IPS-NIHi11 (cell line): ENCODE data around the gene PSD.

Source experiments
- DNase-seq: peaks from one replicate; pipeline ENCODE4 v3.0.0; 2012; ENCODE audit warnings: mixed read lengths, low spot score

The PSD gene

DNA sequence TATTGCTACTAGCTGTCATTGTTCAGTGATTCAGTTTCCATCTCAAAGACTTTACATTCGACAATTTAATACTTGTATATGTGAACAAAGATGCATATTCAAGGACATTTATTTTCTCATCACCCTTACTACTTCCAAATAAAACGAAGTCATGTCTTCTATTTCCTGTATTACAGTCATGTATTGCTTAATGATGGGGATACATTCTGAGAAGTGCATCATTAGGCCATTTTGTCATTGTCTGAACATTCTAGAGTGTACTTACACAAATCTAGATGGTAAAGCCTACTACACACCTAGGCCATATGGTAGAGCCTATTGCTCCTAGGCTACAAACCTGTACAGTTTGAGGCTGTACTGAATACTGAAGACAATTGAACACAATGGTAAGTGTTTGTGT, 26.3 kb upstream of the PSD start:
- no peak for DNase-seq

DNA sequence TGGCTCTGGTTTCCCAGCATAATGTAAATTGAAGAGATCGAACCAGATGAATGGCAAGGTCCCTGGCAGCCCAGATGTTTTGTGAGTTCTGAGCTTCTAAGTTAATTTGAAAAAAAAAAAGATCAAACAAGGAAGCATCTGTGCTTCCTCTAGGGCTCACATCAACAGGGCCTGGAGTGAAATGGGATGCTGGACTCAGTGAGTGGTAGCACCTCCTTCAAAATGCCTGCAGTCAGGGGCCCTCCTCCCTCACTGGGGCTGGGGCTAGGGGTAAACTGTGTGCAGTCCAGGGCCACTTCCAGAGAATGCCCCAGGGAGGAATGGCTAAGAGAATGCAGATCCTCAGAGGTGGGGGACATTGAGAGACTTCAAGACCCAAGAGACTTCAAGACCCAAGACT, 19.8 kb upstream of the PSD start:
- no peak for DNase-seq

DNA sequence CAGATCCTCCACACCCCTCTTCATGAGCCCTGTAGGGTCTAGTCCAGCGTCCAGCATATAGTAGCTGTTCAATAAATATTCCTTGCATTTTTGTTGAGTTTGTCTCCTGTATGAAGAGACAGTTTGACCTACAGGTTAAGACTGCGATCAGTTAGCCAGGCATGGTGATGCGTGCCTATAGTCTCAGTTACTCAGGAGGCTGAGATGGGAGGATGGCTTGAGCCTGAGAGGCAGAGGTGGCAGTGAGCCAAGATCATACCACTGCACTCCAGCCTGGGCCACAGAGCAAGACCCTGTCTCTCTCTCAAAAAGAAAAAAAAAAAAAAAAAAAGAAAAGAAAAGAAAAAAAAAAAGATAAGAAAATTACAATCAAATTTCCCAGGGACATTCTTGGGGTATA, 18.9 kb upstream of the PSD start:
- no peak for DNase-seq

DNA sequence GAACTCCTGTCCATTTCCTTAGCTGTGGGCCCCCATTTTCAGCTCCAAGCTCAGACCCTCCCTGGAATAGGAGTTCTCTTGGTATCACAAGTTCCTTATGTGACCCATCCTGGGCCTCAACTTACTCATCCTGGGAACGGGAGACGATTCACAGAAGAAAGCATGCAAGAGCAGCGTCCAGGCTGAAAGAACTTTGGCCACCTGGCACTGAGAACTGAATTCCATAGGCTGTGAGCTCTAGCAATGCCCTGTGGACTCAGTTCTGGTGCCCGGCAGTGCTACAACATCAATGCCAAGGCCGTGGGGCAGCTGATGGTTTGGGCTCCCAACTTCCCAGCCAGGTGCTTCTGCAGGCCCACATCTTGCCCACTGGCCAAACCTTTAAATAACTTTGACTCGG, 17.7 kb upstream of the PSD start:
- no peak for DNase-seq

DNA sequence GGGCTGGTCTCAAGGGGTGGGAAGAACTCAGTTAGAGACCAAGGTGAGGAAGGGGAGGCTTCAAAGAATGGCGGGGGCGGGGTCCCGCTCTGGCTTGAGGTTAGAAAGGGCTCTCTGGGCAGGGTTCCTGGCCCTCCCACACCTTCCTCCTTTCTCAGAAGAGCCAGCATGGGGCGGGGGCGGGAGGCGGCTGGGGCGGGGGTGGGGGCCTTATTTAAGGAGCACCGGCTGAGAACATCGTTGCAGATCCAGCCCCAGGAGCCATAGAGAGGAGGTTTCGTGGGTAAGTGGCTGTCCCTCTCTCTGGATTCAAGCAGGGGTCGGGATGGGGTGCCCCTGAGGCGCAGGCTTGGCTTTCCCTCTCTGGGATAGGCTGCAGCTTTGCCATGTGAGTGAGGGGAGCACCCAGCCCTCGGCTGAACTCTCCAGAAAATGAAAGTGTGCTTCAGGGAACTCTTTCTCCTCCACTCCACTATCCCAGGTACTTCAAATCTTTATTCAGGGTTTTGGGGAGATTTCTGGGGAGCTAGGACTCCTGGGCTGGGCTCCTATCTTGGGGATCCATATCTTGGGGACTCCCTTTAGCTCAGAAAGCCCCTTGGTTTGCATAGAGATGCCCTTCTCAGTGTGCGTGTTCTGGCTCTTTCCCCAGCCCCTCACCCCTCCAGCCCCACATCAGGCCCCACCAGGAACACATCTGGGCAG, 17.1 kb upstream of the PSD start:
- DNase-seq = peak; percentile 54

DNA sequence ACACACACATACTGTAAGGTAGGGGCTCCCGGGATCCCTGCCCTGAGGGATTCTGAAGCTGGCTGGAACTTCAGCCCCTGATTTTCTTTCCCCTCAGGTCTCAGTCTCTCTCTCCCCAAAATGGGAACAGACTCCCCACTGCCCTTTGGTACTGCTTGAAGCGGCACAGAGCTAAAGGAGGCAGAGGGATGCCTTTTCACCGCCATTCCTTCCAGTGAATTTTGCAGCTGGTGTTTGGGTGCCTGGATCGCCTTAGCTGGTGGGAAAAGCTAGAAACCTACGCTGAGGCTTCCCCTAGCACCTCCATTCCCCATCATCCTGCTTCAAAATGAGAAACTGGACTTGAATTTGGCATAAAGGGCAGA, 16.5 kb upstream of the PSD start:
- no peak for DNase-seq

DNA sequence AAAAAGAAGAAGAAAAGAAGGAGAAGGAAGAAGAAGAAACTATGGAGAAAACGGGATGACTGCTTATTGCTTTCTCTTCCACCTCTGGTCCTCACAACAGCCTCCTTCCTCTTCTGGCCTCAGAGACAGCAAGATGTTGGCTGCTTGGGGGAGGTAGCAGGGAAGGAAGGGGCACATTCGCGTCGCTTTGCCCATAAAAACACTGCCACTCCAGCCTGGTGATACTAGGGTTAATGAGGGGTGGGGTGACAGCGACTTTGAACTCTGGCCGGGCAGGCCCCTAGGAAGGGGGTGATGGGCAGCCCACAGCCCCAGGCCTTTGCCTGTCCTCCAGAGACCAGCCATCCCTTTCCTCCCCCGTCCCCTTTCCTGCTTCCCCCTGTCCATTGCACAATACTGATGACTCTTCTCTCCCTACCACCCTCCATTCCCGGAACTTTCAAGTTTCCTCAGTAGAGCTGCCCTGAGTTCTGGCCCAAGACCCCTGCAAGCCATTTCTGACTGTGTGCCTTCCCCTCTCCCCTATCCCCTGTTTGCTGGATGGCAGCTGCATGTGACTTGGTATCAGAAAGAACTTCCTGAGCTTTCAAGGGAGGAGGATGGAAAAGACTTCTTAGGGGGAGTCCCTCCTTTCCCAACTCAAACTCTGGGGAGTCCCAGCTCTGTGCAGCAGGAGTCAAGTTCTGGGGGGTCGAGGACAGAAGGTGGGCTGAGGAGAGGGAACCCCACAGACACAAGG, 16.0 kb upstream of the PSD start:
- no peak for DNase-seq

DNA sequence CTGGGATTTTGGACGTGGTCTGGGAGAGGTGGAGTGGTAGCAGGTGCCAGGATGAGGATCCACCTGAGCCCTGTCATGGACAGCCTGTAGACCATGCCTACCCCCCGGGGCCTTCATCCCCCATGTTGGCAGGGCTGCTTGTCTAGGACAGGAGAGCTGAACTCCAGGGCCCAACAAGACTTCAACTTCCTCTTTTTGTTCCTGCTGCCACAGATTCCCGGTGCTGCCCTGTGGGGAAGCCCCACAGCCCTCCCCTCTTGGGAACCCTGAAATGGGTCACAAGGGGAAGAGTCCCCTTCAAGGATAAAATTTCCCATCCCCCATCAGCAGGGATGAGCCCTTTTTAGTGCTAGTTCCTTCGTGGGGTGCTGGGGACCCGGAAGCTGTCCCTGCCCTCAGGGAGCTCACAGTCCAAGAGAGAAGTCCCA, 15.0 kb upstream of the PSD start:
- no peak for DNase-seq

DNA sequence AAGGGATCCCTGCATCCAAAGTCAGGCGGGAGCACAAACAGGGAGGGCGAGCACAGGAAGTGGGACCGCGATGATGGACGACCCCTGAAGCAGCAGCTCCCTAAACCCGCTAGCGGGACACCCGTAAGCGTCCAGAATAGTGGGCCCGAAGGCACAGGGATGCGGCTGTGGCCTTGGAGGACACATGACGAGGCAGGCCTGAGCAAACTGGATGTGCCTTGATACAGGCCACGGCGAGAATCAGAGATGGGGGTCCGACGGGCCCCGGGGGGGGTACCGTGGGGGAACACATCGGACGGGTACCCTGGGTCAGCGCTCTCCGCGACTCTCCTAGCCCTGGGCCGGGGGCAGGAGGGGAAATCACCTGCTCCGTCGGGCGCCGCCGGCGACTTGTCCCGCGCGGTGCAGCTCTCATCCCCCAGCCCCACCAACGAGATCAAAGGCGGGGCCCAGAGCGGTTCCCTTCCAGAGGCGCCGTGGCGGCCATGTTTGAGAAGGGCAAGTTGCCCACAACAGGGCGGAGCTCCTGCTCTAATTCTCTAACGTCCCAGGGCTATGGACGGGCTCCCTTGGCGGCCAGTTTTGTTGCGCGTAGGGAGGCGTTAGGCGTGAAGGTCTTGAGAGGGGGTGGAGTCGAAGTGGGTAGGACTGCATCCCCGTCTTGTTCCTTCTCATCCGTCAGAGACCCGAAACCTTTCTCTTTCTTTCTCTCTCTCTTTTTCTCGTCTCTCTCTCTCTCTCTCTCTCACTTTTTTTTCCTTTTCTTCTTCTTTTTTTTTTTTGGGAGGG, 13.8 kb upstream of the PSD start, which contains the start of gene CUEDC2:
Gene CUEDC2 (minus strand): TSS at position 413 of the 789 bp plus-strand sequence. CDS start 7,386 bp downstream, outside the sequence.
- DNase-seq = peak; percentile 91

DNA sequence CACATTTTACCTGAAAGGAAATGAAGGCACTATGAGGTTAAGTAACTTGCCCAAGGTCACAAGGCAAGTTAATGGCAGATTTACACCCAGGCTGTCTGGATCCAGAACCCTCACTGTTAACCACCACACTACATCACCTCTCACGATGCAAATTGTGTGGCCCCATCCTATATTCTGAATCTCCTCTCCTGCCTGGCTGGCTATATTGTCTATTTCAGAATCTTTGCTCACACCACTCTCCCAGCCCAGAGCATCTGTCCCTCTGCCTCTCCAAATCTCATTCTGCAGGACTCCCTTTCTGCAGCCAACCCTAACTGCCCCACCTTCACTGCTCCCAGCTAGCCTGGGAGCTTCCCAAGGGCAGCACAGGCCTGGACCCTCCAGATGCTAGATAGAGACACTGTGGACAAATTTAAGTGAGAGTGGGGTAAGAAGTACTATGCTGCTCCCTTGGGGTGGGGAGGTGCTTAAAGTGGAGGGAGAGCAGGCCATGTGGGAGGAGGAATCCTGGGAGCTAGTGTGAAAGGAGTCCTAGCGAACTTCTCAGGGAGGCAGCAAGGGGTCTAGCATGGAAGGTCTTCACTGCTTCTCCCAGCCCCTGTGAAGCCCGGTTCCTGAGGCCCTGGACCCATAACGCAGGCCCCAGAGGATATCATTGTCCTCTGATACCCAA, 13.0 kb upstream of the PSD start:
- no peak for DNase-seq

DNA sequence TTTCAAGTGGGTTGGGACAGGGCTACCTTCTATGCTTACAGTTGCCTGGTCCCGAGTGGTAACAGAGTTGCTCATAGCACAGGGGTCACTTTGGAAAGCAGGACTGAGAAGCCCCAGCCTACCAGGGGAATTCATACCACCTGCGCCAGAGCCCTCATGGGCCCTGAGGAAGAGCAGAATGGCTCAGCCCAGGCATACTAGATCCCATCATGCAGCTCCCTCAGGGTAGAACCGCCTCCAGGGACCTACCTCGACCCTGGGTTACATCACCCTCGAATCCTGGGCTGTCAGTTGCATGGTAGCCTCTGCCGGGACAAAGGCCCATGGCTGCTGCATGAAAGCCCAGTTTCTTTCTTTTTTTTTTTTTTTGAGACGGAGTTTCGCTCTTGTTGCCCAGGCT, 10.9 kb upstream of the PSD start:
- DNase-seq = no peak

DNA sequence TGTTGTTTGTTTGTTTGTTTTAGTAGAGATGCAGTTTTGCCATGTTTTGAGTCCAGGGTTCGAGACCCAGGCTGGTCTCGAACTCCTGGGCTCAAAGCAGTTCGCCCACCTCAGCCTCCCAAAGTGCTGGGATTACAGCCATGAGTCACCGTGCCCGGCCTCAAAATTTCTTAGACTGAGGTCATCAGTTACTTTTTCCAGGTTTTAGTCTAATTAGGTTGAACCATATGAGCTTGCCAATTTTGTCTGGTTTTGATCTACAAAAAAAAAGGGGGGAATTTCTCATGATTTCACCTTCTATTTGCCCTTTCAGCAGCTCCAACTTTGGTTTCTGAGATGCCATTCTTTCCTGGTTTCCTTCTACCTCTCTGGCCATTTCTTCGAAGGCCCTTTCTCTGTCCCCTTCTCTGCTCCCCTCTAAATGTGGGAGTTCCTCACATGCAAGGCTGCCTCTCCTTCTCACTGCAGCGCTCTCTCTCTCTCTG, 8.3 kb upstream of the PSD start:
- no peak for DNase-seq

DNA sequence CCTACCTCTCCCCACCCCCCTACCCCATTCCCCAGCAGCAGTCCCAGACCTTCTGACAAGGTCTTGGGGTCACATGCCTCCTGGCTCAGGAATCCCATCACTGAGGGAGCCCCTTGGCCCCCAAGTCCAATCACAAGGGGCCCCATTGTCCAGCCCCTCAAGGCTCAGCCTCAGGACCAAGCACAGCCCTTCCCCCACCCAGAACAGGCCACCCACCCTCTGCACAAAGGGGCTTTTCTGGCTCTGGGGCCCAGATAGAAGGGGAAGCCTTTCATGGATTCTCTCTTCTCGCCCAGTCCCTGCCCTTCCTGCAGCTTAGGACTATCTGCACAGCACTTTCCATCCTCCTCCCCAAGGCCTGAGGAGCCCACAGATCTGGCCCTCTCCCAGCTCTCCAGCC, 6.9 kb upstream of the PSD start:
- no peak for DNase-seq

DNA sequence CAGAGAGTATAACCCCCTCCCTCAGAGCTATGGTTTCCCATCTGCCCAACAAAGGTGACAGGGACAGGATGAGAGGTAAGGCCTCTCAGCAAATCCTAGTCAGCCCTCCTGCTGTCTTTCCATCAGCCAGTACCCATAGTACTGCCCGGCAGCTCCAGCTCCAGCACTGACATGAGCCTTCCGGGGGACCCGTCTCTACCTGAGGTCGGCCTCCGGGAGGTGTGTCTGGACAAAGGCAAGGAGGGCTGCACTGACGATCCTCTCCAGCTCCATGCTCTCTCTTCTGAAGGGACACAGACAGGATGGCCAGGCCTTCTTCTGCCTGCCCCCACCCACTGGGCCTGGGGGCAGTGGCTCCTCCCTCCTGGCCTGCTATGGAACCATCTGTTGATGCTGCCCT, 6.3 kb upstream of the PSD start:
- no peak for DNase-seq

DNA sequence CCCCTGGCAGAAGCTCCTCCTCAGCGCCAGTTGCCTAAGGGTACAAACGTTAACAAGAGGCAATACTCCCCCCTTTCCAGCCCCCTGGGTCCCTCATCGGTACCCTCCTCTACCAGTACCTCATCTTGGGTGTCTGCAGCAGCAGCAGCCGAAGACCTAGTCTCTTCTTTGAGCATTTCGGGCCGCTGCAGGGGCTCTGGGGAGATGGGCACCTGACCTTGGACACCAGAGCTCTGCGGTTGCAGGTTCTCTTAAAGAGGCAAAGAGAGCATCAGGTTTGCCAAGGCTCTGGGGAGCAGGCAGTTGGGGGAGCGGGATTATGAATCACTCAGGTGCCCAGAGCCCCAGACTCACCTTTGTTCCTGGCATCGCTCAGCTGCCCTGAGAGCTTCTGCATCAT, 5.6 kb upstream of the PSD start:
- DNase-seq = no peak

DNA sequence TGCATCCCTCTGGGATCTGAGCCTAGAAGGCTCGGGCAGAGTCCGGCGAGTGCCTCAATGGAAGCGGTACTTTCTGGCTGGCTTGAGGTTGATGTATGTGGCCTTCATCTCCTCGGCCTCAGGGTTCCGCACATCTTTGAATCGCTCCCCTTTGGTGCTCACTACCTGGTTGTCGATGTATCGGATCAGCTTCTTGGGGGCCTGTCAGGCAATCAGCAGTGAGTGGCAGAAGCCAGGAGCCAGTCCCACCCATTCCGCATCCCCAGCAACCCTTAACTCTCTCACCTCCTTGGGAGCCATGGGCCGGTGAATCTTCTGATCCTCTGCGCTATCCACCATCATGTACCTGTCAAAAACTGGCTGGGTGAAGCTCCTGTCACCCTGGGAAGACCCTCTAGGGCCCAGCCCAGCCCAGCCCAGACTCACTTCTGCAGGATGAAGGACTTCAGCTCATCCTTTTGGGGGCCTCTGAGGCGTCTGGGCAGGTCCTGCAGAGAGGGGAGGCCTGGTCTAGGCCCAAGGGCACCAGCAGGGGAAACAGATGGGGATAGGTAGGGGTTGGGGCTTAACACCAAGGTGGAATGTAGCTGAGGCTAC, 4.9 kb upstream of the PSD start:
- no peak for DNase-seq

DNA sequence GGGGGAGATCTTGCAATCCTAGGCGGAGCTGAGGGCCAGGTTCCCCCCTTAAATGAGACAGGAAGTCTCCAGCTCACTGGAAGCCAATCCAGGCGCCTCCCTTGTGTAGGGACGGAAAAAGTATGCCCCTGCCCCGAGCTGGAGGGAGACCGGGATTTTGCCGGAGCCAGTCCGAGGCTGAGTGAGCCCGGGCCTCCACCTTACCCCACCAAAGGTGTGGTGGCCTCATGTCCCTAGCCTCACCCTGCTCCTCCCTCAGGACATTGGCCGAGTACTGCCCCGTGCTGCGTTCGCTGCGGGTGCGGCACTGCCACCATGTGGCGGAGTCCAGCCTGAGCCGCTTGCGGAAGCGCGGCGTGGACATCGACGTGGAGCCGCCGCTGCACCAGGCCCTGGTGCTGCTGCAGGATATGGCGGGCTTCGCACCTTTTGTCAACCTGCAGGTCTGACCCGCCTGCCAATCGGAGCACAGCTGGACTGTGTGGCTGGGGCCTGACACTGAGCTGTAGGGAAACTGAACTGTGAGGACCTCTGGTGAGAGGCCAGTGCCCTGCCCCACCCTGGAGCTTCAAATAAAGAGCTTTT, 4.1 kb upstream of the PSD start:
- DNase-seq = peak; percentile 78

DNA sequence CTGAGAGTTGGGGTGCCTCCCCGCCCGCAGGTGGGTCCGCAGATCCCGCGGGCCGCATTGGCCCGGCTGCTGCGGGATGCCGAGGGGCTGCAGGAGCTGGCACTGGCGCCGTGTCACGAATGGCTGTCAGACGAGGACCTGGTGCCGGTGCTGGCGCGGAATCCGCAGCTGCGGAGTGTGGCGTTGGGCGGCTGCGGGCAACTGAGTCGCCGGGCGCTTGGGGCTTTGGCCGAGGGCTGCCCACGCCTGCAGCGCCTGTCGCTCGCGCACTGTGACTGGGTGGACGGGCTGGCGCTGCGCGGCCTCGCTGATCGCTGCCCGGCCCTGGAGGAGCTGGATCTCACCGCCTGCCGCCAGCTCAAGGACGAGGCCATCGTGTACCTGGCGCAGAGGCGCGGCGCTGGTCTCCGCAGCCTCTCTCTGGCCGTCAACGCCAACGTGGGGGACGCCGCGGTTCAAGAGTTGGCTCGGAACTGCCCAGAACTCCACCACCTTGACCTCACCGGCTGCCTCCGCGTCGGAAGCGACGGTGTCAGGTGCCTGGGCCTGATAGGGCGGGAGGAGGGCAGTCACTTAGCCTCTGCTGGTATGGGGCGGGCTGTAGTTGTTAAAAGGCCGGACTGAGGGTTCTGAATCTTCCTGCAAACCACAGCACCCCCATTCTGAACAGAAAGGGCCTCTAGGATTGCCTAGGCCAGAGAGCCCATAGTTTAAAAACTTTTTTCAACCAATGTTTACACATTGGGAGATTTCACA, 3.4 kb upstream of the PSD start:
- peak; percentile 37 for DNase-seq

DNA sequence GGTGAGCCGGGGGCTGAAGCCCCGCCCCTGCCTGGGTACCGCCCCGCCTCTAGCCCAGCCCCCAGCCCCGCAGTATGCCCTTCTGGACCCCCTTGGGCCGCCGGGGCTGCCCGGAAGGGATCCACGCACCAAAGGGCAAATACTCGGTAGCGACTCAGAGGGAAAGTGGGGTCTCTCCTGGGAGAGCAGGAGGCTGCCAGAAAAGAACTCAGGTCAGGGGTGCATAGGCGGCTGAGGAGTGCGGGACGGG, 2.8 kb upstream of the PSD start:
- no peak for DNase-seq

DNA sequence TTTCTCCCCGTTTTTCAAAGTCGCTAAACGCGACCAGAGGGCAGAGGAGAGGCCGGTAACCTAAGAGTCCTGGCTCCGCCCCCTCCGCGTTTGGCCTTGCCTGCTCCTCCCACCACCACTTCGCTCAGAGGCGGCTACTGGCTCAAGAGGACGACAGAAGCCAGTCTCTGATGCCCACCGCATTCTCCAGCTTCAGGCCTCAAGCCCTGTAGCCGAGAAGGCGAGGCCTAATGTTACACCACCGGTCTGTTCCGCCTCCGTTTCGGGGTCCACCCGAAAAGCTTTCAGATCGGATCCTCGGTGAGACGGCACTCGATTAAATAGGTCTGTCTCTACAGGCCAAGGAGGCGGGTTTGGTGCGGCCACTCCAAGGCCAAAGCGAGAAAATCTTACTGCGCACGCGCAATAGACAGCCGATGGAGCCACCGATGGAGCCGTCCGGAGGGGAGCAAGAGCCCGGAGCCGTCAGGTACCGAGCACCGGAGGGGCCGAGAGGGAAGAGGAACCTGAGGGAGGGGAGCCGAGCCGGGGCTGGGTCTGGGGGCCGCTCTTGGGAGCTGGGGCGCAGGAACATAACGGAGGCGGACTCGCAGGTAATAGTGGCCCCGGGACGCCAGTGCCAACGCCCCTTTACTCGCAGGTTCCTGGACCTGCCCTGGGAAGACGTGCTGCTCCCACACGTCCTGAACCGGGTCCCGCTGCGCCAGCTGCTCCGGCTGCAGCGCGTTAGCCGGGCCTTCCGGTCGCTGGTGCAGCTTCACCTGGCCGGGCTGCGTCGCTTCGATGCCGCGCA, 2.3 kb upstream of the PSD start, which contains the start of gene FBXL15:
Gene FBXL15 (plus strand): TSS at position 123 of the 793 bp plus-strand sequence. CDS start 294 bp downstream, at position 417.
- DNase-seq = peak; percentile 92
